Caco-2 (cell line): Measurements from ENCODE around the gene ZNF577. TPM values are rescaled to one million over a fixed set of nuclear protein-coding genes. Genes with fewer than 3 reads are reported as not detected.

ENCODE experiments used
- BruUV-seq: library from RNA; stranded (reverse); fragments of 400-500 nt; replicated peaks from 2 replicates; lab custom pipeline; 2021; lab: Mats Ljungman, UMichigan
- CTCF ChIA-PET: fragments of 300-600 bp; sonication (Branson Sonifier 250); formaldehyde crosslinking; loops from one replicate; lab custom pipeline; 2022; ENCODE audit warnings: antibody characterized with exemption; lab: Charles Lee
- POLR2A ChIA-PET: fragments of 300-600 bp; sonication (Branson Sonifier 250); formaldehyde crosslinking; loops from one replicate; lab custom pipeline; 2022; ENCODE audit warnings: antibody characterized with exemption; lab: Charles Lee
- DNase-seq, 2 experiments: peaks; one replicate each; pipeline versions ENCODE4 v3.0.0 to v3.0.0-alpha.2; 2020 to 2022
- H3K27me3 ChIP-seq: replicated peaks from 2 replicates; pipeline ENCODE4 v1.6.0; 2011; ENCODE audit warnings: low read length; ENCODE audit not compliant: control insufficient read depth, insufficient read depth
- H3K36me3 ChIP-seq: 2 replicates; pipeline ENCODE4 v1.5.1; 2011; ENCODE audit warnings: low read length; ENCODE audit not compliant: control insufficient read depth, insufficient read depth
- H3K4me1 ChIP-seq: fragments of 250-450 bp; sonication (Bioruptor Pico); 2 replicates; pipeline ENCODE4 v1.5.1; 2020; ENCODE audit warnings: mild to moderate bottlenecking
- H3K4me3 ChIP-seq: 2 replicates; pipeline ENCODE4 v1.5.1; 2011; ENCODE audit warnings: low read depth, mild to moderate bottlenecking, control low read depth, low read length
- H3K9me3 ChIP-seq: fragments of 250-450 bp; sonication (Bioruptor Pico); 2 replicates; pipeline ENCODE4 v1.5.1; 2020; ENCODE audit warnings: mild to moderate bottlenecking, moderate library complexity
- H3K27ac Mint-ChIP-seq: one replicate; pipeline ENCODE4 v1.8.0; 2022; ENCODE audit warnings: mixed read lengths; ENCODE audit not compliant: unreplicated experiment
- H3K27me3 Mint-ChIP-seq: one replicate; pipeline ENCODE4 v1.8.0; 2022; ENCODE audit warnings: mixed read lengths; ENCODE audit not compliant: insufficient read depth, unreplicated experiment
- H3K36me3 Mint-ChIP-seq: one replicate; pipeline ENCODE4 v1.8.0; 2022; ENCODE audit warnings: mild to moderate bottlenecking, mixed read lengths; ENCODE audit not compliant: insufficient read depth, unreplicated experiment
- H3K4me1 Mint-ChIP-seq: one replicate; pipeline ENCODE4 v1.8.0; 2022; ENCODE audit warnings: low read depth, mixed read lengths; ENCODE audit not compliant: unreplicated experiment
- H3K4me3 Mint-ChIP-seq: one replicate; pipeline ENCODE4 v1.8.0; 2022; ENCODE audit warnings: mild to moderate bottlenecking, moderate library complexity, mixed read lengths; ENCODE audit not compliant: unreplicated experiment
- H3K9me3 Mint-ChIP-seq: one replicate; pipeline ENCODE4 v1.8.0; 2022; ENCODE audit warnings: mixed read lengths; ENCODE audit not compliant: unreplicated experiment
- intact Hi-C: fragments of 100-400 bp; cut with micrococcal nuclease; formaldehyde crosslinking; loops from one replicate; pipeline ENCODE4 v1.10.0; 2022; ENCODE audit not compliant: unreplicated experiment
- total RNA-seq: library from RNA; stranded (reverse); gene quantifications from 2 replicates; pipeline ENCODE4 v1.2.3, GENCODE V29; 2022
- TF ChIP-seq, protein P1 (sequence below), 2 experiments: fragments of 200-600 bp in 1 of 2; IDR thresholded peaks; 1 replicate in 1 of 2; 2 replicates in 1 of 2; pipeline versions ENCODE4 v1.5.1 to v1.8.0; 2011 to 2022; ENCODE audit warnings: antibody characterized with exemption in 1 of 2, control low read depth in 1 of 2, inconsistent platforms in 1 of 2, low read depth in 1 of 2, low read length in 1 of 2, mild to moderate bottlenecking in 1 of 2, moderate library complexity in 1 of 2; ENCODE audit not compliant: insufficient read depth in 1 of 2, severe bottlenecking in 1 of 2, unreplicated experiment in 1 of 2

The ZNF577 gene
- total RNA-seq, 1 experiment from 2014 or later = 7.7 TPM

DNA sequence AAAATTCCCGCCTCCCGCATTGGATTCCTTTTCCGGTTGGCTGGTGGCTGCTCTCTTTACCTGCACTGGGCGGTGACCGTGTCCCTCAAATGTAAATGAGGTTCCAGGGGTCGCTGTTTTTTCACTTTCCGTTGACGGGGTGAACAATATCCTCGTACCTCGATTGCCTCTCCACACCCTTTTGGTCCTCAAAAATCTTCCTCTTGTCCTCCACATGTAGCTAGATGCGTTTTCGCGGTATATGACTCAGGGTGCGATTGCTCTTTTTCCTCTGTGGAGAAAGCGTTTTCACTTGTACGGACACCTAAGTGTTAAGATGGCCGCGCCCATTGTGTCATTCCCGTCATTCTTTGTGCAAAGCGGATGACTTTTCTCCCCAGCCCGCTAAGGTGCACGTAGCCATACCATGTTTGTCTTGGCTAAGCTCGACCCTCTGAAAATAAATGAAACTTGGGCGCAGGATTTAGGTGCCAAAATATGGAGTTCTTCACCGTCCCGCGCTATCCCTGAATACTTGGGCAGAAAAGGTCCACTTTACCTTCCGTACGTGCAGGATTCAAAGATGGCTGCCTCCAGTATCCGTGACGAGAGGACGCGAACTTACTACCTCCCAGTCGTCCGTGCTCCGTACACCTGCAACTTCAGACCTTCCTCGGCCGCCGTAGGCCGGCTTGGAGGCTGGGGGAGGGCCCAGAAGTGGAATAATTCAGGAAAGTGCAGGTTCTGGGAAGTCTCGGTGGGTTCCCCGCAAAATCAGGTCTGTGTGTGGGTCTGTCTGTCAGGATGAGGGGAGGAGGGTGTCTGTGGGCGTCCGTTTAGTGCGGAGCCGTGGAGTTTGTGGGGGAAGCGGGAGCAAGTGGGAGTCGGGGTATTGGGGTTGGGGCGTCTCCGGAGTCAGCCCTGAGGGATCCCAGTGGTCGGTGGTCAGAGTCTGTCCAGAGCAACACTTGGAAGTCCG is 39.3 kb upstream of the ZNF577 start, which contains the start of gene ZNF613:
TSS of gene ZNF613 (plus strand) at position 689 of the 958 bp plus-strand sequence. CDS start 8,749 bp downstream, outside the sequence.
- POLR2A ChIA-PET = no interaction called here
- Histone ChIP-seq H3K9me3 (peaks cover 75% of the 10 kb centered on the region), H3K27me3 (no peaks in the 10 kb centered on the region), H3K36me3 (no peaks in the 10 kb centered on the region), H3K4me3 (peak within 1 kb of the TSS; percentile 57), H3K4me1 (no peaks in the 10 kb centered on the region)
- no TSS peak for BruUV-seq
- Mint-ChIP-seq H3K36me3 (peaks cover 14% of the 10 kb centered on the region), H3K27ac (peak within 1 kb of the TSS; percentile 88), H3K9me3 (peaks cover 67% of the 10 kb centered on the region), H3K4me1 (no peaks in the 10 kb centered on the region), H3K4me3 (peak within 1 kb of the TSS; percentile 82), H3K27me3 (no peaks in the 10 kb centered on the region)
- CTCF ChIA-PET = no interaction called here
- TF ChIP-seq, protein P1, sequence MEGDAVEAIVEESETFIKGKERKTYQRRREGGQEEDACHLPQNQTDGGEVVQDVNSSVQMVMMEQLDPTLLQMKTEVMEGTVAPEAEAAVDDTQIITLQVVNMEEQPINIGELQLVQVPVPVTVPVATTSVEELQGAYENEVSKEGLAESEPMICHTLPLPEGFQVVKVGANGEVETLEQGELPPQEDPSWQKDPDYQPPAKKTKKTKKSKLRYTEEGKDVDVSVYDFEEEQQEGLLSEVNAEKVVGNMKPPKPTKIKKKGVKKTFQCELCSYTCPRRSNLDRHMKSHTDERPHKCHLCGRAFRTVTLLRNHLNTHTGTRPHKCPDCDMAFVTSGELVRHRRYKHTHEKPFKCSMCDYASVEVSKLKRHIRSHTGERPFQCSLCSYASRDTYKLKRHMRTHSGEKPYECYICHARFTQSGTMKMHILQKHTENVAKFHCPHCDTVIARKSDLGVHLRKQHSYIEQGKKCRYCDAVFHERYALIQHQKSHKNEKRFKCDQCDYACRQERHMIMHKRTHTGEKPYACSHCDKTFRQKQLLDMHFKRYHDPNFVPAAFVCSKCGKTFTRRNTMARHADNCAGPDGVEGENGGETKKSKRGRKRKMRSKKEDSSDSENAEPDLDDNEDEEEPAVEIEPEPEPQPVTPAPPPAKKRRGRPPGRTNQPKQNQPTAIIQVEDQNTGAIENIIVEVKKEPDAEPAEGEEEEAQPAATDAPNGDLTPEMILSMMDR (IDR thresholded peaks at IDR 0.05; ENCODE audit: insufficient read depth in 1 of 2, low read depth in 1 of 2, low read length in 1 of 2, severe bottlenecking in 1 of 2, unreplicated experiment in 1 of 2) = no peak
- intact Hi-C loops = loop anchor here (2.0 kb wide), 1 partner anchor 22 kb away; the partner anchor contains the start of gene ZNF649
- peak; percentile 68 to 75 for DNase-seq

DNA sequence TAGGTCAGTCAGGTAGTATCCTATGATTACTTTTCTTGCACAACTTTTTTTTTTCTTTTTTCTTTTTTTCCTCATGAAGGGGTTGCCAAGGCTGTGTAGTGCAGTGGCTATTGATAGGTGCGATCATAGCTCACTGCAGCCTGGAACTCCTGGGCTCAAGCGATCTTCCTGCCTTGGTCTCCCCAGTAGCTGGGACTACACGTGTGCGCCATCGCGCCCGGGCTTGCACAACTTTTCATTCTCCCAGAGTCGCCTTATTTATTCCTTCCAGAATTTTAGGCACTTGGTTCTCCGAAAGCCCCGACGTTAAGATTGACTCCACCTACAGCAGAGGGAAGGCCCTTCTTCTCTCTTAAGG is 38.7 kb upstream of the ZNF577 start:
- no peaks in the 10 kb centered on the region for H3K27me3 Mint-ChIP-seq
- Histone ChIP-seq H3K9me3 (peaks cover 73% of the 10 kb centered on the region), H3K4me1 (no peaks in the 10 kb centered on the region), H3K36me3 (no peaks in the 10 kb centered on the region), H3K4me3 (peak overlapping the region; percentile 57; the same call in 1 of the 2 replicates), H3K27me3 (no peaks in the 10 kb centered on the region)
- peaks cover 14% of the 10 kb centered on the region for H3K36me3 Mint-ChIP-seq
- CTCF ChIA-PET = no interaction called here
- TF ChIP-seq, protein P1 (IDR thresholded peaks at IDR 0.05; ENCODE audit: insufficient read depth in 1 of 2, low read depth in 1 of 2, low read length in 1 of 2, severe bottlenecking in 1 of 2, unreplicated experiment in 1 of 2) = no peak
- H3K4me3 Mint-ChIP-seq = peak overlapping the region; percentile 82
- no peak for DNase-seq
- H3K27ac Mint-ChIP-seq = peak overlapping the region; percentile 88
- no peaks in the 10 kb centered on the region for H3K4me1 Mint-ChIP-seq
- POLR2A ChIA-PET = no interaction called here
- no TSS peak for BruUV-seq
- peaks cover 67% of the 10 kb centered on the region for H3K9me3 Mint-ChIP-seq
- intact Hi-C loops = loop anchor here (2.0 kb wide), 1 partner anchor 22 kb away; the partner anchor contains the start of gene ZNF649

DNA sequence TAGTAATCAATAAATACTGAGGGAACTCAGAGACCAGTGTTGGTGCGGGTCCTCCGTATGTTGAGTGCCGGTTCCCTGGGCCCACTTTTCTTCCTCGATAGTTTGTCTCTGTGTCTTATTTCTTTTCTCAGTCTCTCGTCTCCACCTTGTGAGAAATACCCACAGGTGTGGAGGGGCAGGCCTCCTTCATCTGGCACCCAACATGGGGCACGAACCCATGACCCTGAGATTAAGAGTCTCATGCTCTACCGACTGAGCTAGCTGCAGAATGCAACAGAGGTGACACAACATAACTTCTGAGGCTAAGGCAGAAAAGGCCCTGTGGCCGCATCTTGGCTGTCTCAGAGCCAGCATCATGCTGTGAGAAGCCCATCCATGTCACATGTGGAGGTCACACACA is 34.2 kb upstream of the ZNF577 start:
- no peak overlapping the region for H3K4me3 ChIP-seq
- Mint-ChIP-seq H3K4me3 (no peak overlapping the region), H3K36me3 (peaks cover 8% of the 10 kb centered on the region), H3K27me3 (no peaks in the 10 kb centered on the region), H3K27ac (no peak overlapping the region), H3K4me1 (no peaks in the 10 kb centered on the region), H3K9me3 (peaks cover 47% of the 10 kb centered on the region)
- H3K36me3 ChIP-seq = no peaks in the 10 kb centered on the region
- H3K27me3 ChIP-seq = no peaks in the 10 kb centered on the region
- H3K4me1 ChIP-seq = no peaks in the 10 kb centered on the region
- no TSS peak for BruUV-seq
- peak in 1 of 2 experiments; percentile 31 for DNase-seq
- intact Hi-C loops = no loop called here
- TF ChIP-seq, protein P1 (IDR thresholded peaks at IDR 0.05; ENCODE audit: insufficient read depth in 1 of 2, low read depth in 1 of 2, low read length in 1 of 2, severe bottlenecking in 1 of 2, unreplicated experiment in 1 of 2) = no peak
- ChIA-PET CTCF (no interaction called here), POLR2A (no interaction called here)
- peaks cover 56% of the 10 kb centered on the region for H3K9me3 ChIP-seq
